ENCODE data around the gene C4orf46.

The C4orf46 gene

GRCh38 chr4:158682066-158682465, 10.4 kb upstream of the C4orf46 start:
- ChIA-PET CTCF (interaction anchor here (1.0 kb wide), 1 partner anchor 10 kb away, joined by 3 read pairs; the partner anchor contains the start of gene ETFDH), POLR2A (no interaction called here)
- DNase-seq (ENCODE audit: low read depth, low spot score), result no peak
- no peak for TF ChIP-seq CTCF (IDR thresholded peaks at IDR 0.05; ENCODE audit: insufficient read depth, low read length, missing control alignments)
- H3K4me3 ChIP-seq (ENCODE audit: low read depth, low read length), result no peak overlapping the region

GRCh38 chr4:158681629-158682028, 9.9 kb upstream of the C4orf46 start:
- no peak for TF ChIP-seq CTCF (IDR thresholded peaks at IDR 0.05; ENCODE audit: insufficient read depth, low read length, missing control alignments)
- CTCF ChIA-PET, result interaction anchor here (1.0 kb wide), 1 partner anchor 9 kb away, joined by 3 read pairs; the partner anchor contains the start of gene ETFDH
- POLR2A ChIA-PET, result no interaction called here
- H3K4me3 ChIP-seq (ENCODE audit: low read depth, low read length), result no peak overlapping the region
- DNase-seq (ENCODE audit: low read depth, low spot score), result no peak

- CTCF ChIA-PET, result interaction anchor here (0.8 to 1.2 kb wide), 3 partner anchors 9 to 524 kb away, joined by 3 read pairs; no protein-coding TSS in a partner anchor
- POLR2A ChIA-PET, result no interaction called here
These were observed 7.1 kb upstream of the C4orf46 start for GRCh38 chr4:158678767-158679166.

GRCh38 chr4:158676076-158676475, 4.4 kb upstream of the C4orf46 start:
- no peak overlapping the region for H3K4me3 ChIP-seq (ENCODE audit: low read depth, low read length)
- DNase-seq (ENCODE audit: low read depth, low spot score), result no peak
- CTCF ChIA-PET, result no interaction called here
- no peak for TF ChIP-seq CTCF (IDR thresholded peaks at IDR 0.05; ENCODE audit: insufficient read depth, low read length, missing control alignments)
- POLR2A ChIA-PET, result no interaction called here

More at GRCh38 chr4:158678767-158679166, 7.1 kb upstream of the C4orf46 start:
- DNase-seq (ENCODE audit: low read depth, low spot score), result no peak
- no peak overlapping the region for H3K4me3 ChIP-seq (ENCODE audit: low read depth, low read length)
- TF ChIP-seq CTCF (IDR thresholded peaks at IDR 0.05; ENCODE audit: insufficient read depth, low read length, missing control alignments), result no peak

GRCh38 chr4:158673633-158674032, 1.9 kb upstream of the C4orf46 start:
- no peak for TF ChIP-seq CTCF (IDR thresholded peaks at IDR 0.05; ENCODE audit: insufficient read depth, low read length, missing control alignments)
- ChIA-PET CTCF (no interaction called here), POLR2A (no interaction called here)
- no peak for DNase-seq (ENCODE audit: low read depth, low spot score)
- H3K4me3 ChIP-seq (ENCODE audit: low read depth, low read length), result no peak overlapping the region

GRCh38 chr4:158671915-158672806, 474 bp upstream of the C4orf46 start, which contains the start of gene ETFDH:
Gene ETFDH, plus strand, starts transcription at chr4:158672296. Its CDS starts 161 bp downstream, at chr4:158672457.
- TF ChIP-seq CTCF (IDR thresholded peaks at IDR 0.05; ENCODE audit: insufficient read depth, low read length, missing control alignments), result peak; percentile 87
- peak within 1 kb of the TSS; percentile 89 for H3K4me3 ChIP-seq (ENCODE audit: low read depth, low read length)
- POLR2A ChIA-PET, result no interaction called here
- peak; percentile 96 for DNase-seq (ENCODE audit: low read depth, low spot score)
- CTCF ChIA-PET, result interaction anchor here (0.7 to 3.4 kb wide), 4 partner anchors 8 to 417 kb away, joined by 3 to 14 read pairs (median 4); no protein-coding TSS in a partner anchor
